ENCODE results near the gene GARNL3. TPM values are rescaled to one million over a fixed set of nuclear protein-coding genes. Genes with fewer than 3 reads are reported as not detected.

The GARNL3 gene, protein sequence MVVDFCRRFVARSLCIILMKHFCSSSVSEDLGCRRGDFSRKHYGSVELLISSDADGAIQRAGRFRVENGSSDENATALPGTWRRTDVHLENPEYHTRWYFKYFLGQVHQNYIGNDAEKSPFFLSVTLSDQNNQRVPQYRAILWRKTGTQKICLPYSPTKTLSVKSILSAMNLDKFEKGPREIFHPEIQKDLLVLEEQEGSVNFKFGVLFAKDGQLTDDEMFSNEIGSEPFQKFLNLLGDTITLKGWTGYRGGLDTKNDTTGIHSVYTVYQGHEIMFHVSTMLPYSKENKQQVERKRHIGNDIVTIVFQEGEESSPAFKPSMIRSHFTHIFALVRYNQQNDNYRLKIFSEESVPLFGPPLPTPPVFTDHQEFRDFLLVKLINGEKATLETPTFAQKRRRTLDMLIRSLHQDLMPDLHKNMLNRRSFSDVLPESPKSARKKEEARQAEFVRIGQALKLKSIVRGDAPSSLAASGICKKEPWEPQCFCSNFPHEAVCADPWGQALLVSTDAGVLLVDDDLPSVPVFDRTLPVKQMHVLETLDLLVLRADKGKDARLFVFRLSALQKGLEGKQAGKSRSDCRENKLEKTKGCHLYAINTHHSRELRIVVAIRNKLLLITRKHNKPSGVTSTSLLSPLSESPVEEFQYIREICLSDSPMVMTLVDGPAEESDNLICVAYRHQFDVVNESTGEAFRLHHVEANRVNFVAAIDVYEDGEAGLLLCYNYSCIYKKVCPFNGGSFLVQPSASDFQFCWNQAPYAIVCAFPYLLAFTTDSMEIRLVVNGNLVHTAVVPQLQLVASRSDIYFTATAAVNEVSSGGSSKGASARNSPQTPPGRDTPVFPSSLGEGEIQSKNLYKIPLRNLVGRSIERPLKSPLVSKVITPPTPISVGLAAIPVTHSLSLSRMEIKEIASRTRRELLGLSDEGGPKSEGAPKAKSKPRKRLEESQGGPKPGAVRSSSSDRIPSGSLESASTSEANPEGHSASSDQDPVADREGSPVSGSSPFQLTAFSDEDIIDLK
- total RNA-seq (2014; rRNA removed; shearing (Covaris generic)), result 0.15 and 2.4 TPM in 2 replicates

DNA sequence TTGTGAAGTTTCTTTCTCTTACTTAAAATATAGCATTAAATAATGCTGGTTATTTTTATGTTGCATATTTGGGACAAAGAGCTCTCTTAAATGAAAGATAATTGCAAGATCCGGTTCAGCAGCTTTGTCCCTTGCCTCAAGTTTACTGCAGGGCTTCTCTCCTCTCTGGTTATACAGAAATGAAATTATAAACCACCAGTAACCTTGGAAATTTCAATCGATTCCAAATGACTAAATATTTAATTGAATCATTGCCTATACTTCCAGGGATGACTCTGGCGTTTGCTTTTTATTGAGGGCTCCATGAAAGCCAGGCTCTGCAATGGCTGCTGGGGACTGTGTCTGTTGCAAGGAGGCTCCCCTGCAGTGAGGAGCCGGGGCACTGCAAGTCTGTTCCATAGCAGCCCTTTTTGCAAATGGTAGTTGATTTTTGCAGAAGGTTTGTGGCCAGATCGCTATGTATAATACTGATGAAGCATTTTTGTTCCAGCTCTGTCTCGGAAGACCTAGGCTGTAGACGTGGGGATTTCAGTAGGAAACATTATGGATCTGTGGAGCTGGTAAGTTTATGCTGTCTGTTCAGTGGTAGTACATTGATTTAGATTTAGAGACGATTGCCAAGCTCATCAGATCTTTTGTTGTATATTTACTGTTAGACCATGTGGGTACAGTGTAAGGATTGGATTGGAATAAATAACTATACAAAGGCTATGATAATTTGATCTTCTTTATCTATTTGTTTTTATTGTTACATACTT, at the start of gene GARNL3:
GARNL3 (plus strand) TSS at position 313 of the 758 bp plus-strand sequence; CDS start at position 417, 104 bp downstream.

DNA sequence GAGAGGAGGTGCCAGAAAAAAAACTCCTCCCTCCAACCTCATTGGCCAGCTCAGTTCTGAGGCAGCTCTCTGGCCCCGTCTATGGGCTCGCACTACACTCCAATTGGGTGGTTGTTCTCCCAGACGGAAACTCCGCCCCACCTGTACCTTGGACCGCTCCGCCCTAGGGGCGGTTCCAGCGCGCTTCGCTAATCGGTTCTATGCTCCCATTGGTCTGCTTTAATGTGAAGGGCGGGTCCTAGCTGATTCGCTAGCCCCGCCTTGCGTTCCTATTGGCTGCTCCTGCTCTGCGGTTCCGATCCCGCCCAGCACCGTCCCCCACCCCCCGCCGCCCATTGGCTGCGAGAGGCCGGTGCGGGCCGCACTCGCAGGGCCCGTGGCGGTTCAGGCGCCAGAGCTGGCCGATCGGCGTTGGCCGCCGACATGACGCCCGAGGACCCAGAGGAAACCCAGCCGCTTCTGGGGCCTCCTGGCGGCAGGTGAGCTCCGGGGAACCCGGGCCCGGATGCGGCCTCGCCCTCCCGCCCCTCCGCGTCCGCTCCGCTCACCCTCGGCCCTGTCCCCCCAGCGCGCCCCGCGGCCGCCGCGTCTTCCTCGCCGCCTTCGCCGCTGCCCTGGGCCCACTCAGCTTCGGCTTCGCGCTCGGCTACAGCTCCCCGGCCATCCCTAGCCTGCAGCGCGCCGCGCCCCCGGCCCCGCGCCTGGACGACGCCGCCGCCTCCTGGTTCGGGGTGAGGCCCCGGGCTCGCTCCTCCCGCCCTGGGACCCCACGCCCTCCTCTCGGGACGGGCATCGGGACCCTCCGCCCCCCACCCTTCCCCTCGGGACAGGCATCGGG, 132.5 kb downstream of the GARNL3 start, which contains the start of gene SLC2A8:
SLC2A8 (plus strand) TSS at position 362 of the 838 bp plus-strand sequence; CDS start at position 424, 62 bp downstream.

DNA sequence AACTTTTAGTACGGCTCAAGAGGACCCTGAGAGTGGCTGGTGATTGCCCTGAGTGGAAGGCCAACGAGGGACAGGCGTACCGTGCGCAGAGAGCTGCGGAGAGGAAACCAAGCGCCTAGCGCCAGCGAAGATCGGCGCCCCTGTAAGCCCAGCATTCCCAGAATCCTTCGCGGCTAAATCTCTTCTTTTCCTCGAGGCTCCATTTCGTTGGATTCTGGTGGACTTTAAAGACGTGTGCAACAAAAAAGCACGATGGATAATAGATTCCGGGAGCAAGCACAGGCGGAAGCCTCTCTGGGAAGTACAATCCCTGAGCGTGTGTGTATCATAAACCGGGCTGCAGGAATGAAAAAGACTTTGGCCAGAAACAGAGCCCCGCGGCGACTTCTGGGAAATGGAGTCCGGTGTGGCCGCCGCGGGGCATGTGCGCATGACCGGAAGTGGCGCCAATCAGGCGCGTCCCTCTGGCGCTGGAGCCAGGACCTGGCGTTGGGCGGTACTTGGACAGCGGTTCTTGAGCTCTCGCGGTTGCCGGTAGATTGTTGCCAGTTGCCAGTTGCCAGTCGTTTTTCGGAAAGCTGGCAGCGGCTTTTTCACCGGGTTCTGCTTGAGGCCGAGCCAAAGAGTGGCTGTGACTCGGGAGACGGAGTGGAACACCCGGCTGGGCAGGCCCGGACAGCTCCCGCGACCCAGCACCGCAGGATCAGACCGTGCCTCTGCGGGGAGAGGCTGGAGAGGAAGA, 159.5 kb downstream of the GARNL3 start, which contains the start of gene ZNF79:
ZNF79 (plus strand) TSS at position 449 of the 742 bp plus-strand sequence. CDS start 406 bp downstream, outside the sequence.

Other genes starting within 250 kb of the GARNL3 start
- 5.9 and 10.1 TPM in 2 replicates for gene ANGPTL2, start 142.1 kb upstream of the GARNL3 start, total RNA-seq (2014; rRNA removed; shearing (Covaris generic))
- gene SLC2A8, start 132.4 kb downstream of the GARNL3 start, total RNA-seq (2014; rRNA removed; shearing (Covaris generic)), result not detected in 2 replicates
- 3.3 and 3.9 TPM in 2 replicates for gene ZNF79, start 159.6 kb downstream of the GARNL3 start, total RNA-seq (2014; rRNA removed; shearing (Covaris generic))
- gene RPL12, start 186.6 kb downstream of the GARNL3 start, total RNA-seq (2014; rRNA removed; shearing (Covaris generic)), result 2,783 and 3,009 TPM in 2 replicates
- gene LRSAM1, start 186.7 kb downstream of the GARNL3 start, total RNA-seq (2014; rRNA removed; shearing (Covaris generic)), result 12.8 and 15.0 TPM in 2 replicates

Data from A375 (cell line).